ENCODE data around the gene KCNIP3. TPM values are rescaled to one million over a fixed set of nuclear protein-coding genes. Genes with fewer than 3 reads are reported as not detected.

The KCNIP3 gene
- total RNA-seq, 1 donor from 2014 or later: under 0.01 TPM

DNA sequence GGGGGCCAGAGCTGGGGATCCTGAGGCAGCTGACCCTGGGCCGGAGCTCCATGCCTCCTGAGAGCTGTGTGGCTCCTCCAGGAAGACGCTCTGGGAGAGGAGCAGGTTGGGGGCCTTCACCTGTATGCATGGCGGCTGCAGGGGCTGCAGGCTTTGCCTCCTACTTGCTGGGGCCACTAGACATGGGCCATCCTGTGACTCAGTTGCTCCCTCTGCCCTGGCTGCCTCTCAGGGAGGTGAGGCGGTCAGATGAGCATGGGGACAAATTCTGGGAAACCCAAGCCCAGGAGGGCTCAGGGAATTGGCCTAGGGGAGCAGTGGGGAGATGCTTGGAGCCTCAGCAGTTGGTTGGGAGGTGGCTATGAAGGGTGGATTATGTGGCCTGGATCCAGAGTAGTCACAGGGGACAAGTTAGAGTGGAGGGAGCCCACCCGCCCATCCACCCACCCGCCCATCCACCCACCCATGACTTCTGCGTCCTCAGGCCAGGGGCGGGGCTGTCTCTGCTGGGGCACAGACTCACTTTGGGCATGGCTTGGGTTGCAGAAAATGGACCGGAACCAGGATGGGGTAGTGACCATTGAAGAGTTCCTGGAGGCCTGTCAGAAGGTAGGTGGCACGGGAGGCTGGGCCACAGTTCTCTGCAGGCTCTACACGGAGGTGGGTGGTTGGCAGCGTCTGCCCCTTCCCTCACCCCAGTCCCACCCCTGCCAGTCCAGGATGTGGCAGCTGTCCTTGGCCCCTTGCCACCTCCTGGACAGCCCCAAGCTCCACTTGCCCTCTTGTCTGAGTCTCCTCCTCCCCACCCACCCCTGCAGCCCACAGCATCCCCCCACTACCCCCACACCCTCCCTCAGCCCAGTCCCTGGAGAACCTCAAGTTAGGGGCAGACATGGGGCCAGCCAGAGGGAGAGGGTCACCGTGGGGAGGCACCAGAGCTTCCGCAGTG, 85.8 kb downstream of the KCNIP3 start:
- DNase-seq (ENCODE audit: low read depth): no peak
- TF ChIP-seq, protein P1, sequence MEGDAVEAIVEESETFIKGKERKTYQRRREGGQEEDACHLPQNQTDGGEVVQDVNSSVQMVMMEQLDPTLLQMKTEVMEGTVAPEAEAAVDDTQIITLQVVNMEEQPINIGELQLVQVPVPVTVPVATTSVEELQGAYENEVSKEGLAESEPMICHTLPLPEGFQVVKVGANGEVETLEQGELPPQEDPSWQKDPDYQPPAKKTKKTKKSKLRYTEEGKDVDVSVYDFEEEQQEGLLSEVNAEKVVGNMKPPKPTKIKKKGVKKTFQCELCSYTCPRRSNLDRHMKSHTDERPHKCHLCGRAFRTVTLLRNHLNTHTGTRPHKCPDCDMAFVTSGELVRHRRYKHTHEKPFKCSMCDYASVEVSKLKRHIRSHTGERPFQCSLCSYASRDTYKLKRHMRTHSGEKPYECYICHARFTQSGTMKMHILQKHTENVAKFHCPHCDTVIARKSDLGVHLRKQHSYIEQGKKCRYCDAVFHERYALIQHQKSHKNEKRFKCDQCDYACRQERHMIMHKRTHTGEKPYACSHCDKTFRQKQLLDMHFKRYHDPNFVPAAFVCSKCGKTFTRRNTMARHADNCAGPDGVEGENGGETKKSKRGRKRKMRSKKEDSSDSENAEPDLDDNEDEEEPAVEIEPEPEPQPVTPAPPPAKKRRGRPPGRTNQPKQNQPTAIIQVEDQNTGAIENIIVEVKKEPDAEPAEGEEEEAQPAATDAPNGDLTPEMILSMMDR (IDR thresholded peaks at IDR 0.05; ENCODE audit: insufficient read depth, low read length, severe bottlenecking): no peak
- no peak overlapping the region for H3K4me3 ChIP-seq (ENCODE audit: low read depth, low read length)
- H3K36me3 ChIP-seq (ENCODE audit: control insufficient read depth, insufficient read depth, low read length): no peaks in the 10 kb centered on the region
- H3K27me3 ChIP-seq (ENCODE audit: control insufficient read depth, insufficient read depth, low read length): no peaks in the 10 kb centered on the region
- no peak for FAIRE-seq

DNA sequence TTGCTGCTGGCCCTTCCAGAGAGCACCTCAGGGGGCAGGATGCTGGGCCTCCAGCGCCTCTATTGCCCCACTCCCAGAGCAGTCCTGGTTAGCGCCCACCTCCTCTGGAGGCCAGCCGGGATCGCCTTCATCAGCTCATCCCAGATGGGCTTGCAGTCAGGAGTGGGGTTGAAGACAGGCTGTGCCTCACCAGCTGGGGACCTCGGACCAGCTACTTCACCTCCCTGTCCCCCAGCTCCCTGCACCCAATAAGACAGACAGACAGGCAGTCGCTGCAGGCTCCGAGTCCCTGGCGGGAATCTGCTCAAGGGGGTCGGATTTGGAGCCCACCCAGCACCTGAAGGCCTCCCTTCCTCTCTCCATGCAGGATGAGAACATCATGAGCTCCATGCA, 86.5 kb downstream of the KCNIP3 start:
- FAIRE-seq (no peak), DNase-seq (ENCODE audit: low read depth) (no peak)
- H3K27me3 ChIP-seq (ENCODE audit: control insufficient read depth, insufficient read depth, low read length): no peaks in the 10 kb centered on the region
- TF ChIP-seq, protein P1 (IDR thresholded peaks at IDR 0.05; ENCODE audit: insufficient read depth, low read length, severe bottlenecking): no peak
- H3K36me3 ChIP-seq (ENCODE audit: control insufficient read depth, insufficient read depth, low read length): no peaks in the 10 kb centered on the region
- H3K4me3 ChIP-seq (ENCODE audit: low read depth, low read length): no peak overlapping the region

DNA sequence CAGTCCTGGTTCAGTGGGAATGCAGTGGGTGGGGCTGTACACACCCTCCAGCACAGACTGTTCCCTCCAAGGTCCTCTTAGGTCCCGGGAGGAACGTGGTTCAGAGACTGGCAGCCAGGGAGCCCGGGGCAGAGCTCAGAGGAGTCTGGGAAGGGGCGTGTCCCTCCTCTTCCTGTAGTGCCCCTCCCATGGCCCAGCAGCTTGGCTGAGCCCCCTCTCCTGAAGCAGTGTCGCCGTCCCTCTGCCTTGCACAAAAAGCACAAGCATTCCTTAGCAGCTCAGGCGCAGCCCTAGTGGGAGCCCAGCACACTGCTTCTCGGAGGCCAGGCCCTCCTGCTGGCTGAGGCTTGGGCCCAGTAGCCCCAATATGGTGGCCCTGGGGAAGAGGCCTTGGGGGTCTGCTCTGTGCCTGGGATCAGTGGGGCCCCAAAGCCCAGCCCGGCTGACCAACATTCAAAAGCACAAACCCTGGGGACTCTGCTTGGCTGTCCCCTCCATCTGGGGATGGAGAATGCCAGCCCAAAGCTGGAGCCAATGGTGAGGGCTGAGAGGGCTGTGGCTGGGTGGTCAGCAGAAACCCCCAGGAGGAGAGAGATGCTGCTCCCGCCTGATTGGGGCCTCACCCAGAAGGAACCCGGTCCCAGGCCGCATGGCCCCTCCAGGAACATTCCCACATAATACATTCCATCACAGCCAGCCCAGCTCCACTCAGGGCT, 87.9 kb downstream of the KCNIP3 start:
- Histone ChIP-seq H3K36me3 (ENCODE audit: control insufficient read depth, insufficient read depth, low read length) (no peaks in the 10 kb centered on the region), H3K27me3 (ENCODE audit: control insufficient read depth, insufficient read depth, low read length) (no peaks in the 10 kb centered on the region), H3K4me3 (ENCODE audit: low read depth, low read length) (no peak overlapping the region)
- DNase-seq (ENCODE audit: low read depth) (no peak), FAIRE-seq (no peak)
- TF ChIP-seq, protein P1 (IDR thresholded peaks at IDR 0.05; ENCODE audit: insufficient read depth, low read length, severe bottlenecking): no peak

DNA sequence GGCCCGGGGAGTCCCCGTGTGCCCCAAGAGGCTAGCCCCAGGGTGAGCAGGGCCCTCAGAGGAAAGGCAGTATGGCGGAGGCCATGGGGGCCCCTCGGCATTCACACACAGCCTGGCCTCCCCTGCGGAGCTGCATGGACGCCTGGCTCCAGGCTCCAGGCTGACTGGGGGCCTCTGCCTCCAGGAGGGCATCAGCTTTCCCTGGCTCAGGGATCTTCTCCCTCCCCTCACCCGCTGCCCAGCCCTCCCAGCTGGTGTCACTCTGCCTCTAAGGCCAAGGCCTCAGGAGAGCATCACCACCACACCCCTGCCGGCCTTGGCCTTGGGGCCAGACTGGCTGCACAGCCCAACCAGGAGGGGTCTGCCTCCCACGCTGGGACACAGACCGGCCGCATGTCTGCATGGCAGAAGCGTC, 88.4 kb downstream of the KCNIP3 start:
- Histone ChIP-seq H3K36me3 (ENCODE audit: control insufficient read depth, insufficient read depth, low read length) (no peaks in the 10 kb centered on the region), H3K4me3 (ENCODE audit: low read depth, low read length) (no peak overlapping the region), H3K27me3 (ENCODE audit: control insufficient read depth, insufficient read depth, low read length) (no peaks in the 10 kb centered on the region)
- TF ChIP-seq, protein P1 (IDR thresholded peaks at IDR 0.05; ENCODE audit: insufficient read depth, low read length, severe bottlenecking): no peak
- FAIRE-seq (no peak), DNase-seq (ENCODE audit: low read depth) (no peak)

DNA sequence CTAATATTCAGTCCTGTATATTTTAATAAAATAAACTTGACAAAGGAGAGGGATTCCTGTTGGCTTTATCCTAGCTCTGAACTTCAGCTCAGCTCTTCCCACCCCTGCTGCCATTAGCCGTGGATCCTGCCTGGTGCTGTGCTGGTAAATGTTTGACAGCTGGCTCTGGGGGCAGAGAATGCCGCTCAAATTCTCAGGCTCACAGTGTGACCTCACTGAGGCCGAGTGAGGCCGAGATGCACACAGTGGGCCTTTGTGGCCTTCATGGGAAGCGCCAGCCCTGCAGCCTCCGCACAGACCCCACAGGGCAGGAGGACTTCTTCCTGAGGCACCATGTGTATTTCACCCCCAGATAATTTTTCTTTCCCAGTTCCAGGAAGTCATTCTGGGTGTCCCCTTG, 88.9 kb downstream of the KCNIP3 start:
- FAIRE-seq (no peak), DNase-seq (ENCODE audit: low read depth) (no peak)
- TF ChIP-seq, protein P1 (IDR thresholded peaks at IDR 0.05; ENCODE audit: insufficient read depth, low read length, severe bottlenecking): no peak
- H3K4me3 ChIP-seq (ENCODE audit: low read depth, low read length): no peak overlapping the region
- H3K27me3 ChIP-seq (ENCODE audit: control insufficient read depth, insufficient read depth, low read length): no peaks in the 10 kb centered on the region
- no peaks in the 10 kb centered on the region for H3K36me3 ChIP-seq (ENCODE audit: control insufficient read depth, insufficient read depth, low read length)

All from bronchial epithelial cell (primary cell).